ENCODE results near the gene ZSWIM4.

DNA sequence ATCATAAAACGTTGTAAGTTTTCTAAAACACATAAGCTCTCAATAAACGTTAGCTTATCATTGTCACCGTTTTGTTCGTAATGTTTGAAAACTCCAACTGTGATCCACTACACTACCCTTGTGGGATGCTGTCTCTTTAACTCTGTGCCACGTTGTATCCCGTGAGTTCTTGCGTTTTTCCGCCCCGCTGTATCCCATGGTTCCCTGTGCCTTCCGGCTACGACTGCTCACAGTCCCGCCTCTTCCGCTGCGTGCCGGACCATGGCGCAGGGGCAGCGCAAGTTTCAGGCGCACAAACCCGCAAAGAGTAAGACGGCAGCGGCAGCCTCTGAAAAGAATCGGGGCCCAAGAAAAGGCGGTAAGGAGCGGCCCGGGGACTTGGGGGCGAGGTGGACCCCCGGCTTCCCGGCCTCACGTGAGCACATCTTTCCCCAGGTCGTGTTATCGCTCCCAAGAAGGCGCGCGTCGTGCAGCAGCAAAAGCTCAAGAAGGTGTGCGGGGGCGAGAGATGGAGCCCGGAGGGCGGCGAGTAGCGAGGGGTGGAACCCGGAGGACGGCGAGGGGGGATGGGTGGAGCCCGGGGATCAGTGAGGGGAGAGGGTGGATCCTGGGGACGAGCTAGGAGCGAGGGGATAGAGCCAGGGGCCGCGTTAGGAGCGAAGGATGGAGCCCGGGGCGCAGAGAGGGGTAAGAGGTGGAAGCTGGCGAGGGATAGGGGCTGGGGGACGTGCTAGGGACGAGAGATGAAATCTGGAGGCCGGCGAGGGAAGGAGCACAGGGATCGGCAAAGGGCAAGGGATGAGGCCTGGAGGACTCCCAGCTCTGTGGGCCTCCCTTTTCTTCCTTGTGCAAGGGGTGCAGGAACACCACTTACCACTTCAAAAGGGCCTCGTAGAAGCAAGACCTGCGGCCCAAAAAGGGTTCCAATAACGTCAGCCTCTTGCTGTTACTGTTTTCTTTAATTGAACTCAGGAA, 20.7 kb upstream of the ZSWIM4 start, which contains the start of gene C19orf53:
- TF ChIP-seq, protein P1, sequence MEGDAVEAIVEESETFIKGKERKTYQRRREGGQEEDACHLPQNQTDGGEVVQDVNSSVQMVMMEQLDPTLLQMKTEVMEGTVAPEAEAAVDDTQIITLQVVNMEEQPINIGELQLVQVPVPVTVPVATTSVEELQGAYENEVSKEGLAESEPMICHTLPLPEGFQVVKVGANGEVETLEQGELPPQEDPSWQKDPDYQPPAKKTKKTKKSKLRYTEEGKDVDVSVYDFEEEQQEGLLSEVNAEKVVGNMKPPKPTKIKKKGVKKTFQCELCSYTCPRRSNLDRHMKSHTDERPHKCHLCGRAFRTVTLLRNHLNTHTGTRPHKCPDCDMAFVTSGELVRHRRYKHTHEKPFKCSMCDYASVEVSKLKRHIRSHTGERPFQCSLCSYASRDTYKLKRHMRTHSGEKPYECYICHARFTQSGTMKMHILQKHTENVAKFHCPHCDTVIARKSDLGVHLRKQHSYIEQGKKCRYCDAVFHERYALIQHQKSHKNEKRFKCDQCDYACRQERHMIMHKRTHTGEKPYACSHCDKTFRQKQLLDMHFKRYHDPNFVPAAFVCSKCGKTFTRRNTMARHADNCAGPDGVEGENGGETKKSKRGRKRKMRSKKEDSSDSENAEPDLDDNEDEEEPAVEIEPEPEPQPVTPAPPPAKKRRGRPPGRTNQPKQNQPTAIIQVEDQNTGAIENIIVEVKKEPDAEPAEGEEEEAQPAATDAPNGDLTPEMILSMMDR (conservative IDR thresholded peaks at IDR 0.05; ENCODE audit: low read depth, low read length) = no peak
- no peak for TF ChIP-seq EZH2 (IDR thresholded peaks at IDR 0.05; ENCODE audit: borderline replicate concordance, low read depth, low read length, poor library complexity, severe bottlenecking)
